HepG2 (cell line): Measurements from ENCODE around the gene INTS7. TPM values are rescaled to one million over a fixed set of nuclear protein-coding genes. Genes with fewer than 3 reads are reported as not detected.

Experiments
- ATAC-seq: fragments of 200-7000 bp; cut with Tn5 transposase; 3 replicates; pipeline ENCODE4 v1.9.1; 2020; ENCODE audit warnings: mild to moderate bottlenecking, moderate library complexity
- BruUV-seq: library from RNA; stranded (reverse); fragments of 400-500 nt; replicated peaks from 2 replicates; lab custom pipeline; 2021; lab: Mats Ljungman, UMichigan
- CTCF ChIA-PET: fragments of 300-600 bp; formaldehyde crosslinking; extraction: SDS; loops from one replicate; lab custom pipeline; 2021; ENCODE audit warnings: low total read pairs, inconsistent platforms, low intra/inter-chr PET ratio; lab: Yijun Ruan, JAX
- POLR2A ChIA-PET: fragments of 350-600 bp; sonication (Branson Sonifier 250); formaldehyde crosslinking; loops from one replicate; lab custom pipeline; 2020; ENCODE audit warnings: antibody characterized with exemption, inconsistent platforms; lab: Yijun Ruan, JAX
- DNase-seq: peaks from one replicate; pipeline ENCODE4 v3.0.0-alpha.2; 2015; ENCODE audit warnings: low spot score
- FAIRE-seq: peaks from 3 replicates; lab custom pipeline; 2011; peaks lifted over from hg19 to GRCh38; lab: Jason Lieb, UNC
- H2AFZ ChIP-seq: one replicate; pipeline ENCODE4 v1.6.1; 2011; ENCODE audit warnings: low read length, inconsistent platforms
- H3K27ac ChIP-seq: fragments of 300-600 bp; 3 replicates; pipeline ENCODE4 v1.8.0; 2011; ENCODE audit warnings: mixed run types, mild to moderate bottlenecking, mixed read lengths, low read length, inconsistent platforms; ENCODE audit not compliant: insufficient read depth; ENCODE audit errors: extremely low read length
- H3K27me3 ChIP-seq, 2 experiments: fragments of 200-600 bp in 1 of 2; 2 replicates in 1 of 2; 3 replicates in 1 of 2; pipeline versions ENCODE4 v1.6.0 to v1.8.0; 2011; ENCODE audit warnings: low read length in 2 of 2, mild to moderate bottlenecking in 2 of 2, moderate library complexity in 2 of 2, inconsistent platforms in 1 of 2; ENCODE audit not compliant: insufficient read depth in 2 of 2, control insufficient read depth in 1 of 2
- H3K36me3 ChIP-seq, 2 experiments: fragments of 200-600 bp in 1 of 2; replicated peaks in 1 of 2; 2 replicates in 1 of 2; 3 replicates in 1 of 2; pipeline versions ENCODE4 v1.5.1 to v1.8.0; 2011; ENCODE audit warnings: low read length in 2 of 2, inconsistent platforms in 1 of 2; ENCODE audit not compliant: insufficient read depth in 2 of 2, control insufficient read depth in 1 of 2
- H3K4me1 ChIP-seq: 2 replicates; pipeline ENCODE4 v1.5.1; 2012; ENCODE audit warnings: low read length, inconsistent platforms; ENCODE audit not compliant: insufficient read depth
- H3K4me2 ChIP-seq: 2 replicates; pipeline ENCODE4 v1.6.0; 2011; ENCODE audit warnings: low read depth, low read length, inconsistent platforms
- H3K4me3 ChIP-seq, 3 experiments: fragments of 200-600 bp in 1 of 3; sonication (generic), shearing (Covaris generic) in 1 of 3; replicated peaks in 1 of 3; 2 replicates each; pipeline ENCODE4 v1.5.1; 2011 to 2016; ENCODE audit warnings: low read length in 3 of 3, inconsistent platforms in 2 of 3, low read depth in 2 of 3, mild to moderate bottlenecking in 2 of 3, control low read depth in 1 of 3, mixed read lengths in 1 of 3; ENCODE audit not compliant: insufficient read depth in 1 of 3
- H3K79me2 ChIP-seq: one replicate; pipeline ENCODE4 v1.6.1; 2011; ENCODE audit warnings: low read length, inconsistent platforms; ENCODE audit not compliant: insufficient read depth
- H3K9ac ChIP-seq: 2 replicates; pipeline ENCODE4 v1.6.0; 2011; ENCODE audit warnings: mild to moderate bottlenecking, low read depth, low read length, inconsistent platforms; ENCODE audit not compliant: insufficient read depth
- H3K9me3 ChIP-seq: 2 replicates; pipeline ENCODE4 v1.5.1; 2012; ENCODE audit warnings: mild to moderate bottlenecking, low read length
- H4K20me1 ChIP-seq: 2 replicates; pipeline ENCODE4 v1.6.0; 2011; ENCODE audit warnings: inconsistent platforms, mild to moderate bottlenecking, low read length, moderate library complexity; ENCODE audit not compliant: insufficient read depth
- CENPT ChIP-seq: sonication (generic); formaldehyde crosslinking; IDR thresholded peaks from 2 replicates; pipeline ENCODE4 v1.8.0; 2022; ENCODE audit warnings: low read depth, mild to moderate bottlenecking, moderate library complexity, missing genetic modification reagents
- HOXA7 ChIP-seq: sonication (generic); formaldehyde crosslinking; IDR thresholded peaks from 2 replicates; pipeline ENCODE4 v1.8.1; 2022; ENCODE audit warnings: mild to moderate bottlenecking, missing genetic modification reagents, moderate library complexity
- JARID2 ChIP-seq: sonication (generic); formaldehyde crosslinking; IDR thresholded peaks from 2 replicates; pipeline ENCODE4 v1.8.1; 2023; ENCODE audit warnings: missing genetic modification reagents, inconsistent platforms; ENCODE audit not compliant: insufficient replicate concordance
- MBD4 ChIP-seq: IDR thresholded peaks from 2 replicates; pipeline ENCODE4 v1.6.1; 2012; ENCODE audit warnings: low read length, inconsistent platforms, borderline replicate concordance
- PHF20 ChIP-seq: sonication (generic); formaldehyde crosslinking; IDR thresholded peaks from 2 replicates; pipeline ENCODE4 v1.5.0; 2020; ENCODE audit warnings: mild to moderate bottlenecking, missing genetic modification reagents
- TAF15 ChIP-seq: fragments of 200-400 bp; formaldehyde crosslinking; IDR thresholded peaks from one replicate; pipeline ENCODE4 v1.6.1; 2018; ENCODE audit warnings: mild to moderate bottlenecking, low read depth, low read length; ENCODE audit not compliant: poor library complexity, severe bottlenecking
- TBX3 ChIP-seq: fragments of 450-650 bp; IDR thresholded peaks from 2 replicates; pipeline ENCODE4 v1.6.1; 2017; ENCODE audit warnings: antibody characterized with exemption, mild to moderate bottlenecking, inconsistent platforms, borderline replicate concordance
- TOE1 ChIP-seq: sonication (generic); formaldehyde crosslinking; IDR thresholded peaks from 2 replicates; pipeline ENCODE4 v1.4.0; 2020; ENCODE audit warnings: mild to moderate bottlenecking, missing genetic modification reagents
- ZNF33A ChIP-seq: sonication (generic); formaldehyde crosslinking; IDR thresholded peaks from 2 replicates; pipeline ENCODE4 v1.5.1; 2020; ENCODE audit warnings: missing genetic modification reagents, mild to moderate bottlenecking, moderate library complexity, borderline replicate concordance
- WGBS: methylation state at CpG from one replicate; pipeline ENCODE4 v1.1.6; 2017; ENCODE audit warnings: low lambda C conversion rate; 5-methylcytosine and 5-hydroxymethylcytosine counted together
- in situ Hi-C: cut with HindIII; loops from 2 replicates; pipeline ENCODE4 v1.10.0; 2017; ENCODE audit warnings: low pct_unique_long_range_greater_than_20kb; ENCODE audit not compliant: extremely low pct_ligation_motif_present
- intact Hi-C: fragments of 100-400 bp; cut with micrococcal nuclease; formaldehyde crosslinking; loops from one replicate; pipeline ENCODE4 v1.10.0; 2022; ENCODE audit not compliant: unreplicated experiment
- microRNA-seq: library from miRNA; unstranded; fragments of <30 nt; microRNA quantifications from one replicate; pipeline ENCODE4, GENCODE V29; 2020
- polyA plus RNA-seq, 8 experiments: library from polyadenylated mRNA; depleted of rRNA in 3 of 8; stranded (reverse) in 7 of 8; unstranded in 1 of 8; fragments of >200 nt; fragmentation: Illumina TruSeq in 4 of 8; extraction: Trizol in 4 of 8; gene quantifications; 2 replicates each; pipeline versions ENCODE4 v1.2.1 to v1.2.3, GENCODE V29; 2011 to 2016; ENCODE audit warnings: low read depth in 4 of 8, missing spikeins in 1 of 8, mixed read lengths in 1 of 8; ENCODE audit not compliant: insufficient read depth in 1 of 8
- small RNA-seq, 3 experiments: library from RNA; depleted of rRNA; stranded (forward); fragments of <200 nt; gene quantifications; one replicate each; pipeline ENCODE3, GENCODE V24; 2012; ENCODE audit warnings: low read depth in 2 of 3, low replicate concordance in 1 of 3; ENCODE audit not compliant: insufficient read length in 3 of 3, insufficient read depth in 2 of 3
- total RNA-seq, 5 experiments: library from RNA; depleted of rRNA; stranded (reverse); fragments of >200 nt; fragmentation: Illumina TruSeq; extraction: Trizol; gene quantifications; 2 replicates each; pipeline ENCODE4 v1.2.3, GENCODE V29; 2016; ENCODE audit warnings: low read depth in 1 of 5

Gene INTS7
- total and polyA plus RNA-seq, 2 of the 13 experiments (the other 11 are each of a cell fraction or from before 2014, with no cell fraction given) = 18.3 to 22.4 TPM

GRCh38 chr1:211891708-211892107 lies 143.6 kb downstream of the INTS7 start:
- Histone ChIP-seq H3K9me3 (no peaks in the 10 kb centered on the region), H3K4me2 (no peak overlapping the region), H3K27me3 (no peaks in the 10 kb centered on the region), H3K79me2 (no peaks in the 10 kb centered on the region), H3K36me3 (no peaks in the 10 kb centered on the region), H3K27ac (no peak overlapping the region), H3K4me1 (peaks cover 85% of the 10 kb centered on the region), H2AFZ (no peak overlapping the region), H3K4me3 (no peak overlapping the region), H3K9ac (no peak overlapping the region), H4K20me1 (no peaks in the 10 kb centered on the region)
- ChIA-PET CTCF (no interaction called here), POLR2A (no interaction called here)
- no peak for TF ChIP-seq PHF20 (CRISPR knock-in tag)
- no peak for TF ChIP-seq JARID2 (CRISPR knock-in tag)
- TF ChIP-seq TBX3 = no peak
- no peak for TF ChIP-seq TAF15
- TF ChIP-seq TOE1 (CRISPR knock-in tag) = no peak
- TF ChIP-seq ZNF33A (CRISPR knock-in tag) = no peak
- TF ChIP-seq CENPT (CRISPR knock-in tag) = no peak
- TF ChIP-seq HOXA7 = no peak
- no peak for TF ChIP-seq MBD4
- WGBS = 36% methylated on average over 1 of the region's 1 CpG
- intact Hi-C loops (no loop called here), in situ Hi-C loops (no loop called here)
- ATAC-seq (no peak), DNase-seq (no peak), FAIRE-seq (no peak)
- BruUV-seq = no TSS peak

Small RNAs within 50 kb of the gene (microRNA-seq; reads per million reads assigned to microRNA genes)
- gene MIR3122 = not detected

Small RNAs within 50 kb of the gene (small RNA-seq; reads per million reads assigned to genes)
- gene MIR3122 (0 reads per million in 3 experiments), gene RF00568 (0 reads per million in 3 experiments)

Other genes with a start within 250 kb of the INTS7 start
- 48.3 and 51.0 TPM in 2 replicates for gene LPGAT1, start 204.8 kb downstream of the INTS7 start, total RNA-seq (2016; rRNA removed; fragmentation: Illumina TruSeq; extraction: Trizol)
- gene LPGAT1, start 204.8 kb downstream of the INTS7 start, polyA plus RNA-seq (2011; rRNA removed) = 11.7 and 12.1 TPM in 2 replicates
- gene DTL, start 191 bp upstream of the INTS7 start, total RNA-seq (2016; rRNA removed; fragmentation: Illumina TruSeq; extraction: Trizol) = 32.8 and 43.1 TPM in 2 replicates
- 7.1 and 10.4 TPM in 2 replicates for gene DTL, start 191 bp upstream of the INTS7 start, polyA plus RNA-seq (2011; rRNA removed)
- gene PPP2R5A, start 249.9 kb upstream of the INTS7 start, total RNA-seq (2016; rRNA removed; fragmentation: Illumina TruSeq; extraction: Trizol) = 22.0 and 26.5 TPM in 2 replicates
- gene PPP2R5A, start 249.9 kb upstream of the INTS7 start, polyA plus RNA-seq (2011; rRNA removed) = 27.5 and 31.4 TPM in 2 replicates